DND-41 (cell line): ENCODE data around the gene SEPTIN1.

Experiments used
- ATAC-seq: fragments of 200-7000 bp; cut with Tn5 transposase; 3 replicates; pipeline ENCODE4 v1.9.1; 2021; ENCODE audit warnings: low read depth; ENCODE audit not compliant: insufficient read depth
- DNase-seq: peaks from one replicate; pipeline ENCODE4 v3.0.0-alpha.2; 2020
- H2AFZ ChIP-seq: 2 replicates; pipeline ENCODE4 v1.6.0; 2012; ENCODE audit warnings: low read depth, low read length
- H3K27ac ChIP-seq: 2 replicates; pipeline ENCODE4 v1.5.1; 2012; ENCODE audit warnings: low read length, inconsistent platforms
- H3K27me3 ChIP-seq: fragments of 200-600 bp; sonication (generic); 2 replicates; pipeline ENCODE4 v1.6.0; 2012; ENCODE audit warnings: low read length, mild to moderate bottlenecking, inconsistent platforms; ENCODE audit not compliant: insufficient read depth, poor library complexity
- H3K36me3 ChIP-seq: 2 replicates; pipeline ENCODE4 v1.5.1; 2012; ENCODE audit warnings: low read length, inconsistent platforms; ENCODE audit not compliant: insufficient read depth
- H3K4me1 ChIP-seq: 2 replicates; pipeline ENCODE4 v1.5.1; 2012; ENCODE audit warnings: mild to moderate bottlenecking, low read length; ENCODE audit not compliant: insufficient read depth
- H3K4me2 ChIP-seq: 2 replicates; pipeline ENCODE4 v1.6.0; 2012; ENCODE audit warnings: mild to moderate bottlenecking, moderate library complexity, low read length, inconsistent platforms; ENCODE audit not compliant: insufficient read depth
- H3K4me3 ChIP-seq, 2 experiments: fragments of 200-600 bp in 1 of 2; shearing (Covaris generic) in 1 of 2; 2 replicates each; pipeline ENCODE4 v1.5.1; 2012 to 2016; ENCODE audit warnings: inconsistent platforms in 2 of 2, low read length in 2 of 2, mild to moderate bottlenecking in 2 of 2, low read depth in 1 of 2, moderate library complexity in 1 of 2
- H3K79me2 ChIP-seq: 2 replicates; pipeline ENCODE4 v1.6.0; 2012; ENCODE audit warnings: low read length, inconsistent platforms; ENCODE audit not compliant: insufficient read depth
- H3K9ac ChIP-seq: 2 replicates; pipeline ENCODE4 v1.6.0; 2012; ENCODE audit warnings: low read depth, mild to moderate bottlenecking, inconsistent platforms, low read length, moderate library complexity
- H3K9me3 ChIP-seq: 2 replicates; pipeline ENCODE4 v1.5.1; 2012; ENCODE audit warnings: low read length, moderate library complexity, mild to moderate bottlenecking, inconsistent platforms; ENCODE audit not compliant: insufficient read depth, severe bottlenecking
- H4K20me1 ChIP-seq: 2 replicates; pipeline ENCODE4 v1.6.0; 2012; ENCODE audit warnings: low read length; ENCODE audit not compliant: insufficient read depth
- CTCF ChIP-seq: IDR thresholded peaks from 2 replicates; pipeline ENCODE4 v1.5.1; 2012; ENCODE audit warnings: borderline replicate concordance, low read length, moderate library complexity, mild to moderate bottlenecking; ENCODE audit not compliant: poor library complexity, severe bottlenecking; ENCODE audit errors: extremely low read depth
- EZH2 ChIP-seq: IDR thresholded peaks from 3 replicates; pipeline ENCODE4 v1.6.1; 2012; ENCODE audit warnings: borderline replicate concordance, low read depth, mild to moderate bottlenecking, moderate library complexity, low read length, inconsistent platforms; ENCODE audit not compliant: severe bottlenecking

Gene SEPTIN1

DNA sequence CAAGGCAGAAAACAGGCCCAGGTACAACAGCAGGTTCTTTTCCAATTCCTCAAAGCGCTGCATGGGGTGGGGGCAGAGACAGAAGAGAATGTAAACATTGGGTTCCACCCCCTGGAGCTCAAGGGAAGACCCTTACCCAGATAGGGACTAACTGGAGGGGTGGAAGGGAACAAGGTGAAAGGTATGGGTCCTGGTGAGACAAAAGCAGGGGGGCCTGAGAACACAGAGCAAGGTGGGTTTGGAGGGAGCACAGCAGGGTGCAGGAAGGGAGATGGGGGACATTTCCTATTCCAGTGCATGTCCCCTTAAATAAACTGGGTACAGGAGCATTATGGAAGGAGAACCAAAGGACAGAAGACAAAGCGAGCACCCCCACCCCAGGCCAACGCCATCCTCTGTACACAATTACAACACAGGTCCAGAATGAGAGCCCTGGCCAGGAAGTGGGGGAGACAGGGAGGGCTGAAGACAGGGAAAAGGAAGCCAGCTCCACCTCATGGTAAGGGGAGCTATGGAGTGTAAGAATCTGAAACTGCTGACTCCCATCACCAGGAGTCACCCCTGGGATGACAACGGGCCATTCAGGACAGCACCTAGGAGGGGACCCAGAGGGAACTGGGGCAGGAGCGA lies 25.2 kb downstream of the SEPTIN1 start:
- no peak for ATAC-seq
- 0 out of 2 replicates have a peak overlapping the region, but pooled peaks have one; percentile 99 for H3K4me2 ChIP-seq
- no peak overlapping the region for H3K4me3 ChIP-seq

GRCh38 chr16:30356401-30357084 lies 25.8 kb downstream of the SEPTIN1 start:
- no peaks in the 10 kb centered on the region for H3K9me3 ChIP-seq
- peaks cover 75% of the 10 kb centered on the region for H3K36me3 ChIP-seq
- DNase-seq (no peak), ATAC-seq (no peak)
- H4K20me1 ChIP-seq, result peaks cover 22% of the 10 kb centered on the region
- H3K4me1 ChIP-seq, result peaks cover 45% of the 10 kb centered on the region
- no peaks in the 10 kb centered on the region for H3K27me3 ChIP-seq
- no peak overlapping the region for H2AFZ ChIP-seq
- peaks cover 47% of the 10 kb centered on the region for H3K79me2 ChIP-seq
- H3K4me3 ChIP-seq, result peak overlapping the region in 1 of 2 experiments; percentile 99; a peak in 2 of 4 replicates
- no peak for TF ChIP-seq CTCF
- no peak for TF ChIP-seq EZH2
- H3K9ac ChIP-seq, result peak overlapping the region; percentile 87
- peak overlapping the region; percentile 95 for H3K27ac ChIP-seq
- H3K4me2 ChIP-seq, result peak overlapping the region; percentile 99

More for the DNA sequence above, 25.2 kb downstream of the SEPTIN1 start:
- Histone ChIP-seq H3K4me1 (peaks cover 45% of the 10 kb centered on the region), H3K79me2 (peaks cover 47% of the 10 kb centered on the region), H3K36me3 (peaks cover 70% of the 10 kb centered on the region), H4K20me1 (peaks cover 19% of the 10 kb centered on the region), H3K9ac (peak overlapping the region; percentile 13; the same call in 1 of the 2 replicates), H3K9me3 (no peaks in the 10 kb centered on the region), H3K27me3 (no peaks in the 10 kb centered on the region), H3K27ac (no peak overlapping the region; the same call in 1 of the 2 replicates), H2AFZ (no peak overlapping the region)
- TF ChIP-seq CTCF (no peak), EZH2 (no peak)
- no peak for DNase-seq

- Histone ChIP-seq H4K20me1 (peaks cover 25% of the 10 kb centered on the region), H3K36me3 (peaks cover 78% of the 10 kb centered on the region), H3K9me3 (no peaks in the 10 kb centered on the region), H3K4me1 (peaks cover 45% of the 10 kb centered on the region), H2AFZ (peak overlapping the region; percentile 98), H3K4me3 (peak overlapping the region; percentile 97 to 99; a peak in 3 of 4 replicates), H3K9ac (peak overlapping the region; percentile 87), H3K79me2 (peaks cover 43% of the 10 kb centered on the region), H3K27me3 (no peaks in the 10 kb centered on the region), H3K27ac (peak overlapping the region; percentile 95), H3K4me2 (peak overlapping the region; percentile 99)
- DNase-seq (no peak), ATAC-seq (no peak)
- TF ChIP-seq CTCF (no peak), EZH2 (no peak)
Observed at GRCh38 chr16:30355954-30356308, 26.4 kb downstream of the SEPTIN1 start.
